COR-L47 (cell line): Measurements from ENCODE around the gene GNPTG.

ENCODE experiments used
- DNase-seq: peaks from one replicate; lab custom pipeline; 2025; lab: John Stamatoyannopoulos, UW

Gene GNPTG

GRCh38 chr16:1347286-1347855 is 4.4 kb upstream of the GNPTG start:
- DNase-seq = no peak

- DNase-seq = no peak
These were observed 3.8 kb upstream of the GNPTG start for GRCh38 chr16:1347962-1348361.

- no peak for DNase-seq
These were observed 3.3 kb upstream of the GNPTG start for GRCh38 chr16:1348441-1348840.

GRCh38 chr16:1348926-1349325 is 2.8 kb upstream of the GNPTG start:
- DNase-seq = no peak

- no peak for DNase-seq
These were observed 2.4 kb upstream of the GNPTG start for GRCh38 chr16:1349351-1349750.

- no peak for DNase-seq
These were observed 1.8 kb upstream of the GNPTG start for GRCh38 chr16:1349951-1350350.

- DNase-seq = no peak
These were observed 1.0 kb upstream of the GNPTG start for GRCh38 chr16:1350691-1351090.

- no peak for DNase-seq
These were observed 533 bp upstream of the GNPTG start for GRCh38 chr16:1351215-1351581.

GRCh38 chr16:1354815-1355540 is 3.2 kb downstream of the GNPTG start:
- no peak for DNase-seq

GRCh38 chr16:1355591-1355990 is 3.9 kb downstream of the GNPTG start:
- DNase-seq = no peak

GRCh38 chr16:1356061-1356900 is 4.5 kb downstream of the GNPTG start:
- DNase-seq = no peak

GRCh38 chr16:1357906-1358566 is 6.3 kb downstream of the GNPTG start:
- no peak for DNase-seq

- no peak for DNase-seq
These were observed 10.1 kb downstream of the GNPTG start for GRCh38 chr16:1361685-1362360.

- DNase-seq = no peak
These were observed 11.1 kb downstream of the GNPTG start for GRCh38 chr16:1362807-1363206.

GRCh38 chr16:1363501-1364041 is 11.8 kb downstream of the GNPTG start:
- peak; percentile 57 for DNase-seq

GRCh38 chr16:1364510-1364909 is 12.8 kb downstream of the GNPTG start:
- DNase-seq = no peak

GRCh38 chr16:1366060-1366711 is 14.5 kb downstream of the GNPTG start:
- DNase-seq = no peak

GRCh38 chr16:1366712-1367299 is 15.1 kb downstream of the GNPTG start:
- DNase-seq = no peak

GRCh38 chr16:1367486-1368174 is 15.9 kb downstream of the GNPTG start:
- peak; percentile 46 for DNase-seq
